ENCODE results near the gene NADK.
A peak's percentile ranks its signal among the peaks of the same experiment; 100 is the strongest.
"Not testable (repeated sequence)": the region's sequence is repeated elsewhere in the genome, so short reads cannot be mapped to it uniquely, and the experiment has no call there.

The NADK gene

GRCh38 chr1:1745651-1746565, 32.4 kb downstream of the NADK start:
- peak; percentile 63 to 94 (median 82) for DNase-seq

- not testable (repeated sequence) for DNase-seq
Observed at GRCh38 chr1:1742529-1742928, 35.7 kb downstream of the NADK start.

- DNase-seq: not testable (repeated sequence)
Observed at GRCh38 chr1:1741013-1741412, 37.3 kb downstream of the NADK start.

GRCh38 chr1:1738799-1739337, 39.4 kb downstream of the NADK start:
- peak in 1 of 5 experiments; percentile 40 for DNase-seq

GRCh38 chr1:1737675-1738590, 40.3 kb downstream of the NADK start:
- DNase-seq: not testable (repeated sequence)

GRCh38 chr1:1732381-1732780, 45.9 kb downstream of the NADK start:
- no peak for DNase-seq

GRCh38 chr1:1730870-1731269, 47.4 kb downstream of the NADK start:
- DNase-seq: no peak

- not testable (repeated sequence) for DNase-seq
Observed at GRCh38 chr1:1730230-1730629, 48.0 kb downstream of the NADK start.

- not testable (repeated sequence) for DNase-seq
Observed at GRCh38 chr1:1729116-1729816, 49.0 kb downstream of the NADK start.

GRCh38 chr1:1728308-1729005, 49.8 kb downstream of the NADK start:
- peak in 2 of 5 experiments; percentile 60 to 78 for DNase-seq

- DNase-seq: not testable (repeated sequence)
Observed at GRCh38 chr1:1727131-1727651, 51.1 kb downstream of the NADK start.

- DNase-seq: not testable (repeated sequence)
Observed at GRCh38 chr1:1726088-1726487, 52.2 kb downstream of the NADK start.

GRCh38 chr1:1724035-1724864, 54.0 kb downstream of the NADK start, which contains the start of gene CDK11A:
CDK11A (minus strand) TSS chr1:1724357; CDS start chr1:1722818, 1,539 bp downstream.
- DNase-seq: peak; percentile 88 to 100 (median 99)

GRCh38 chr1:1721201-1721600, 57.1 kb downstream of the NADK start:
- no peak for DNase-seq

GRCh38 chr1:1715109-1715883, 63.0 kb downstream of the NADK start:
- DNase-seq: not testable (repeated sequence)

GRCh38 chr1:1707897-1708296, 70.4 kb downstream of the NADK start:
- not testable (repeated sequence) for DNase-seq

GRCh38 chr1:1707241-1707640, 71.0 kb downstream of the NADK start:
- not testable (repeated sequence) for DNase-seq

GRCh38 chr1:1705623-1706022, 72.6 kb downstream of the NADK start:
- DNase-seq: not testable (repeated sequence)

GRCh38 chr1:1704284-1704957, 73.8 kb downstream of the NADK start:
- DNase-seq: not testable (repeated sequence)

Measured in T-helper 2 cell (primary cell).